ENCODE data around the gene FAM184B. TPM values are rescaled to one million over a fixed set of nuclear protein-coding genes. Genes with fewer than 3 reads are reported as not detected.

The FAM184B gene
- total RNA-seq, 1 donor from 2014 or later: 8.0 TPM

DNA sequence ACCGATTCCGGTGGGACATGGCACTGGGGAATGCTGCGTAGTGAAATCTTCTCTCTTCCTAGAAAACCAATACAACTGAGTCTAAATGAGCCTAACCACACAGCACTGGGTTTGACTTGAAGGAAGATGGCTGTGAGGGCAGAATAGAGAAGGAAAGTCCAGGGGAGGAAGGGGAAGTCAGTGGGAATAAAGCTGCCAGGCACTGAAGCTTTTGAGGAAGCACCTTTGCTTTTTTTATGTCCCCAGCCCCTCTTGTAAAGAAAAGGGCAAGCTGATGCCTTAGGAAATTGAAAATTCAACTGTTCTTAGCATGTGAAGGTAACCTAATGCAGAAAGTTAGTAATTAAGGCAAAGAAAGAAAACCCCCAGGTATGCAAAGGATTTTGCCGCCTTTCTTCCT lies 146.4 kb downstream of the FAM184B start:
- DNase-seq: no peak

DNA sequence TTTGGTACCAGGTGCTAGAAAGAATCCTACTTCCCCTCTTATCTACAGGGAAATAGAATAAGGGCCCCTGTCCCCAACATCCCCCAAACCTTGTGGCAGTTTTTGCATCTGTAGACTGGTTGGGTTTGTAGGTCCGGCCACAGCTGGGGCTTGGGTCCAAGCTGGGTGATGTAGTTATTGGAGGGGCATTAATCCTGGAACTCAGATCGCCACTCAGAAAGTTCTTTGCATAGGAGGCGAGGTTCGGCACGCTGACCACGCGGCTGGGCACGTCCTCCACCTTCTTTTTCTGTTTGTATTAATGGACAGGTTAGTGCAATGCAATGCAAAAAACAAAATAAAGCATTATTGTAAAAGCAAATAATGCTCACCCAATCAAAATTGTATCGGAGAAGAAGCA lies 147.8 kb downstream of the FAM184B start:
- DNase-seq: no peak

DNA sequence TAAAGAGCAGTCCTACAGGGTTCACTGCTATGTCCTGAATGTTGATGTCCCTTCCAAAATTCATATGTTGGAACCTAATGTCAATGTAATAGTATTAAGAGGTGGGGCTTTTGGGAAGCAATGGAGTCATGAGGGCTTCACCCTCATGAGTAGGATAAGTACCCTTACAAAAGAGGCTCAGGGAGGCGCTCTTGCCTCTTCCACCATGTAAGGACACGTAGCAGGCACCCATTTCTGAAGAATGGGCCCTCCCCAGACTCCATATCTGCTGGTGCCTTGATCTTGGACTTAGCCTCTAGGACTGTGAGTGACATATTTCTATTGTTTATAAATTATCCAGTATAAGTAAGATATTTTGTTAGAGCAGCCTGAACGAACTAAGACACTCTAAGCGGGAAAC lies 151.2 kb downstream of the FAM184B start:
- DNase-seq: no peak

DNA sequence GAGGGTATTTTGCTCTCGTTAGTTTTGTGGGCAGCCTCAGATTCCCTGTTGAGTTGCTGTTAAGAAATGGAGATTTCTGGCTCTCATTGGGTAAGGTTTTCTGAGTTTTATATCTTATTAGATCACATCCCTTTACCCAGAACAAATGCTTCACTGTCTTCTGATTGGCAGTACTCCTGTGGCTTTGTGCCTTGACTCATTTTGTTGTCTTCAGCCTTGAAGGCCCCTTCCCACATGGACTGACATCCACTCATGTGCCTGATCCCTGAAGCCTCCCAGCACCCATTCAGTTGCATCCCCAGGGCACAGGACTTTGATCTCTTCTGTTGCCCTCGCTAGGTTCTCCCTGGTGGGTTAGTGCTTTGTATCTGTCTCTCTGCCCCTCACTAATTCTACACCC lies 156.6 kb downstream of the FAM184B start:
- DNase-seq: no peak

GRCh38 chr4:17623451-17624001 lies 157.9 kb downstream of the FAM184B start:
- no peak for DNase-seq

- DNase-seq: no peak
These were observed 161.9 kb downstream of the FAM184B start for GRCh38 chr4:17619416-17620105.

GRCh38 chr4:17618926-17619325 lies 162.5 kb downstream of the FAM184B start:
- no peak for DNase-seq

GRCh38 chr4:17616283-17616682 lies 165.1 kb downstream of the FAM184B start:
- DNase-seq: no peak

GRCh38 chr4:17614416-17615299 lies 166.8 kb downstream of the FAM184B start, which contains the start of gene MED28:
Gene MED28 (plus strand): TSS chr4:17614641. CDS start chr4:17614655, 14 bp downstream.
- DNase-seq: peak; percentile 99

- DNase-seq: no peak
These were observed 167.5 kb downstream of the FAM184B start for GRCh38 chr4:17613761-17614415.

DNA sequence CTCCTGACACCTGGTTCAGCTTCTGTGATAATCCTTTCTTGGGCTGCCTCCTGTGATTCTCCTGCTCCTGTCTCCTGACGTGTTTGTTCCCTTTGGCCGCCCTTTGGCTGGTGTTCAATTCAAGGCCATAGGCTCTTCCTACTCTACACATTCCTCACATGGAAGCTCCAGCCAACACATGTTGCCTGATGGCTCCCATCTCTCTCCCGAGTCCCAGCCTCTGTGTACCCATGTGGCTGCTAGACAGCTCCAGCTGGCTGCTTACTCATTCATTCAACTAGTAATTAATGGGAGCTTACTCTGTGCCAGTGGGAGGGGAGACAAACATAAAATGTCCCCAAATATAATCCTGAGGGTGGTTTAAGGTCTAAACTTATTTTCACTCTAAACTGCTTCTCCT lies 176.2 kb downstream of the FAM184B start:
- no peak for DNase-seq

- no peak for DNase-seq
These were observed 181.6 kb downstream of the FAM184B start for GRCh38 chr4:17599826-17600225.

- peak; percentile 26 for DNase-seq
These were observed 183.9 kb downstream of the FAM184B start for GRCh38 chr4:17597517-17597916.

- no peak for DNase-seq
These were observed 185.9 kb downstream of the FAM184B start for GRCh38 chr4:17595471-17596005.

GRCh38 chr4:17589355-17589754 lies 192.1 kb downstream of the FAM184B start:
- DNase-seq: no peak

DNA sequence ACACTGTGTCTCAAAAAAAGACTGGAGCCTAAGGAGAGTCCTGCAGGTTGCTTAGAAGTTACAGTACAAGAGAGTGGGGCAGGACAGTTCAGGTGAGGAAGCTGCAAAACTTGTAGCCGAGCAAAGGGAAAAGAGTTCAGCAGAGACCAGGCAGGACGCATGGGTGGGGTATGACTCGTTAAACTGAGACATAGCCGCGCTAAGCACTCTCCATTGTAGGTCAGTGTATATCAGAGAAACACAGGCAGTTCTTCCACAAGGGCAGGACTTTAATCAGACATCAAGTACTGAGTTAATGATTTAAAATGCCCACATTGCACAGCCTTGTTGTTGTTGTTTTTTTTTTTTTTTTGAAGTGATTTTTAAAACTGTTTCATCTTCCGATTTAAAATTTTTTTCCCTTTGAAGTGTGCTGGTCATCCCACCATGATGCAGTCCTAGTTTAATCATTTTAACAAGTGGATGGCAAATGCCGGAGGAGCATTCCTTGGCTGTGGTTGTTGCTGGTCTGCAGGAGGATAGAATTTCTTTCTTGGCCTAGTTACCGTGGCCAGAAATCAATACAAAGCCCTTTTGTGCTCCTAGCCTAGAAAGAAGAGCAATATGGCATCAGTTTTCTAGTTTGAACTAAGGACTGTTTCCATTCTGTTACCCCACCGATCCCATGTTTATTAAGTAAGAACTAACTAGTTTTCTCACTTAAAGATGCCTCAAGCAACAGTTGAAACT lies 194.2 kb downstream of the FAM184B start:
- no peak for DNase-seq

DNA sequence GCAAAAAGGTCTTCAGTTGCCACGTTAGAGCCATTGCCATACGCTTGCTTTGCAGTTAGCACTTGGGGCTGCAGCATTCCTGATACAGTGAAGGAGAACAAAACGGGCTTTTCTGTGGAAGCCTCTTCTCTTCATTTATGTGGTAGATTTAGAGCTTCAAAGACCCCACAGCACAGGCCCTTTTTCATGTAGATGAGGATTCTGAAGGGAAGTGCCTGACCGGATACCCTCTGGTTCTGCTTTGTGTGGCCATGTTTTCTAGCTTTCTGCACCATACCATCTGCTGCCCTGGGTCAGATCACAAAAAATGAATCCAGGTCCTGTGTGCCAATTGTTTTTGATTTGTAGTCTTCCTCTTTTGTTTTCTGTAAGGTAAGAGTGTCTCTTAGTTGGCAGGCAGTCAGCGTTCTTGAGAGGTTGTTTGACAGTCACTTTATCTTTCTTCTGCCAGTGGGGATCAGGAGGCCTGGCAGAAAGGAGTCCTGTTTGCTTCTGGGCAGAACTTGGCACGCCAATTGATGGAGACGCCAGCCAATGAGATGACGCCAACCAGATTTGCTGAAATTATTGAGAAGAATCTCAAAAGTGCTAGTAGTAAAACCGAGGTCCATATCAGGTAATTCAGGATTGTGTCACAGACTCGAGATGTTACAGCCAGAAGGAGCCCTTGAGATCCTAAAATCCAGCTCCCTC lies 196.8 kb downstream of the FAM184B start:
- DNase-seq: no peak

DNA sequence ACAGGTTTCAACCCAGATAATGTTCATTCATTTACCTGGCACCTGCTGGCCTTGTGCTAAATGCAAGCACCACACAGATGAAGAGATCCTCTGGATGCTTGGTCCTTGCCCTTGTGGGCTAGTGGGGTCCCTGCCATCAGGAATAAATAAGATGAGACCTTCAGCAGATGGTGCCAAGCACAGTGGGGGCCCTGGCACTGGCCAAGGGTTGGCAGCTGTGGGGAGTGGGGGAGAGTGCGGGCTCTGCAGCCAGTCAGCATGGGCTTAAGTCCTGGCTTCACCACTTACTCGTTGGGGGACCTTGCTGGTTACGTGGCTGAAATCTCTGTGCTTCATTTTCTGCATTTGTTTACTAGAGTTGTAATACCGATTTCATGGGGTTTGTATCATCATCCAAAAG lies 197.5 kb downstream of the FAM184B start:
- DNase-seq: no peak

DNA sequence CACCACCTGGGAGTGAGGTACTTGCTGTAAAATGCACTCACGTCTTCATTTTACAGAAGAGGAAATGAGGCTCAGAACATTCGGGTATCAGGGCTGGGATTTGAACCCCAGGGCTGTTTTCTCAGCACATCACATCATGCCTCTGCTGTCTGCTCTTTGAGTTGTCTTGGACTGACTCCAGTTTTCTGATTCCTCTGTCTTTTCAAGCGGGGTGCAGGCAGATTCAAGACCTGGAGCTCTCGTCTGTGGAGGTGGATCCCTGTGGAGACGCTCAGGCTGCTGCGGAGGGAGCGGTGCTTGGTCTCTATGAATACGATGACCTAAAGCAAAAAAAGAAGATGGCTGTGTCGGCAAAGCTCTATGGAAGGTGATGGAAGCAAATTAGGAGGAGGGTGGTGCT lies 198.1 kb downstream of the FAM184B start:
- DNase-seq: no peak

- DNase-seq: no peak
These were observed 200.5 kb downstream of the FAM184B start for GRCh38 chr4:17580969-17581368.
